Activated T-cell treated with anti-CD3 and anti-CD28 coated beads, Interleukin-2, amount 50 U/mL, for 4 hours (primary cell): ENCODE results near the gene ASMTL. TPM values are rescaled to one million over a fixed set of nuclear protein-coding genes. Genes with fewer than 3 reads are reported as not detected.
"Not testable (repeated sequence)": the region's sequence is repeated elsewhere in the genome, so short reads cannot be mapped to it uniquely, and the experiment has no call there.

ENCODE experiments used
- ATAC-seq, 2 donors: fragments of 200-7000 bp; cut with Tn5 transposase; one replicate each; pipeline ENCODE4 v1.10.0; 2021
- DNase-seq: peaks from one replicate; pipeline ENCODE4 v3.0.0-alpha.2; 2020
- H3K27me3 Mint-ChIP-seq: one replicate; pipeline ENCODE4 v1.8.0; 2021; ENCODE audit warnings: low read depth, mixed read lengths
- H3K36me3 Mint-ChIP-seq: one replicate; pipeline ENCODE4 v1.8.0; 2022; ENCODE audit warnings: mixed read lengths; ENCODE audit not compliant: insufficient read depth
- H3K4me1 Mint-ChIP-seq: one replicate; pipeline ENCODE4 v1.8.0; 2021; ENCODE audit warnings: low read depth, mixed read lengths
- H3K4me3 Mint-ChIP-seq: one replicate; pipeline ENCODE4 v1.8.0; 2021; ENCODE audit warnings: mild to moderate bottlenecking, moderate library complexity, mixed read lengths
- H3K9me3 Mint-ChIP-seq: one replicate; pipeline ENCODE4 v1.8.0; 2021; ENCODE audit warnings: mixed read lengths
- total RNA-seq, 3 donors: library from RNA; stranded (reverse); gene quantifications; one replicate each; pipeline ENCODE4 v1.2.1, GENCODE V29; 2021

The ASMTL gene, protein sequence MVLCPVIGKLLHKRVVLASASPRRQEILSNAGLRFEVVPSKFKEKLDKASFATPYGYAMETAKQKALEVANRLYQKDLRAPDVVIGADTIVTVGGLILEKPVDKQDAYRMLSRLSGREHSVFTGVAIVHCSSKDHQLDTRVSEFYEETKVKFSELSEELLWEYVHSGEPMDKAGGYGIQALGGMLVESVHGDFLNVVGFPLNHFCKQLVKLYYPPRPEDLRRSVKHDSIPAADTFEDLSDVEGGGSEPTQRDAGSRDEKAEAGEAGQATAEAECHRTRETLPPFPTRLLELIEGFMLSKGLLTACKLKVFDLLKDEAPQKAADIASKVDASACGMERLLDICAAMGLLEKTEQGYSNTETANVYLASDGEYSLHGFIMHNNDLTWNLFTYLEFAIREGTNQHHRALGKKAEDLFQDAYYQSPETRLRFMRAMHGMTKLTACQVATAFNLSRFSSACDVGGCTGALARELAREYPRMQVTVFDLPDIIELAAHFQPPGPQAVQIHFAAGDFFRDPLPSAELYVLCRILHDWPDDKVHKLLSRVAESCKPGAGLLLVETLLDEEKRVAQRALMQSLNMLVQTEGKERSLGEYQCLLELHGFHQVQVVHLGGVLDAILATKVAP
- total RNA-seq = 10 to 100 TPM; 33.0 to 53.2 (median 36.9) TPM

DNA sequence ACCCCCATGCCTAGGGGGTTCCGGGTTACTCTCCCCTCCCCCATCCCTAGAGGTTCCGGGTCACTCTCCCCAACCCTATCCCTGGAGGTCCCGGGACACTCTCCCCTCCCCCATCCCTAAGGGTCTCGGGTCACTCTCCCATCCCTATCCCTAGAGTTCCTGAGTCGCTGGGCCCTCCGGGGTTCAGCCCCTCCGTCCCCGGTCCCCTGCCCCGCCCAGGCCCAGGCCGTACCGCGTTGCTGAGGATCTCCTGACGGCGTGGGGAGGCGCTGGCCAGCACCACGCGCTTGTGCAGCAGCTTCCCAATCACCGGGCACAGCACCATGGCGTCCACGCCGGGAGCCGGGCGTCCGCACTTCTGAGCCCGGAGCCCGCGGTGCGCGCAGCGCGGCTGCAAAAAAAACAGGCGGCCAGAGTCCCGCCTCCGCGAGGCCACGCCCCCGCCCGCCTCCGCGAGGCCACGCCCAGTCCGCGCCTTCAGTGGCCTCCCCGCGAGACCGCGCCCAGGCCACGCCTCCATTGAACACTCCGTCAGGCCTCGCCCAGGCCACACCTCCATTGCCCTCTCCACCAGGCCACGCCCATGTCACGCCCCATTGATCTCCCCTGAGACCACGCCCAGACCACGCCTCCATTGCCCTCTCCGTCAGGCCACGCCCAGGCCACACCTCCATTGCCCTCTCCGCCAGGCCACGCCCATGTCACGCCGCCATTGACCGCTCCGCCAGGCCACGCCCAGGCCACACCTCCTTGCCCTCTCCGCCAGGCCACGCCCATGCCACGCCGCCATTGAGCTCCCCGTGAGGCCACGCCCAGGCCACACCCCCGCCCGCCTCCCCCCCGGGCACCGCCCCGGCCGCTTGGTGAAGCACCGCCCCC lies at the start of gene ASMTL:
ASMTL (minus strand) TSS at position 394 of the 879 bp plus-strand sequence; CDS start at position 325, 69 bp downstream.
- peaks cover 14% of the 10 kb centered on the region for H3K36me3 Mint-ChIP-seq
- peak; percentile 100 for DNase-seq
- H3K9me3 Mint-ChIP-seq = peaks cover 9% of the 10 kb centered on the region
- H3K4me1 Mint-ChIP-seq = peaks cover 25% of the 10 kb centered on the region
- peak within 1 kb of the TSS; percentile 89 for H3K4me3 Mint-ChIP-seq
- peak; percentile 82 for ATAC-seq
- no peaks in the 10 kb centered on the region for H3K27me3 Mint-ChIP-seq

- DNase-seq (no peak), ATAC-seq (peak in 1 of 2 donors; percentile 19)
- Mint-ChIP-seq H3K4me3 (no peak overlapping the region), H3K36me3 (peaks cover 6% of the 10 kb centered on the region), H3K27me3 (no peaks in the 10 kb centered on the region), H3K9me3 (no peaks in the 10 kb centered on the region), H3K4me1 (peaks cover 36% of the 10 kb centered on the region)
These were observed 49.5 kb upstream of the ASMTL start for GRCh38 chrX:1502241-1502640.

DNA sequence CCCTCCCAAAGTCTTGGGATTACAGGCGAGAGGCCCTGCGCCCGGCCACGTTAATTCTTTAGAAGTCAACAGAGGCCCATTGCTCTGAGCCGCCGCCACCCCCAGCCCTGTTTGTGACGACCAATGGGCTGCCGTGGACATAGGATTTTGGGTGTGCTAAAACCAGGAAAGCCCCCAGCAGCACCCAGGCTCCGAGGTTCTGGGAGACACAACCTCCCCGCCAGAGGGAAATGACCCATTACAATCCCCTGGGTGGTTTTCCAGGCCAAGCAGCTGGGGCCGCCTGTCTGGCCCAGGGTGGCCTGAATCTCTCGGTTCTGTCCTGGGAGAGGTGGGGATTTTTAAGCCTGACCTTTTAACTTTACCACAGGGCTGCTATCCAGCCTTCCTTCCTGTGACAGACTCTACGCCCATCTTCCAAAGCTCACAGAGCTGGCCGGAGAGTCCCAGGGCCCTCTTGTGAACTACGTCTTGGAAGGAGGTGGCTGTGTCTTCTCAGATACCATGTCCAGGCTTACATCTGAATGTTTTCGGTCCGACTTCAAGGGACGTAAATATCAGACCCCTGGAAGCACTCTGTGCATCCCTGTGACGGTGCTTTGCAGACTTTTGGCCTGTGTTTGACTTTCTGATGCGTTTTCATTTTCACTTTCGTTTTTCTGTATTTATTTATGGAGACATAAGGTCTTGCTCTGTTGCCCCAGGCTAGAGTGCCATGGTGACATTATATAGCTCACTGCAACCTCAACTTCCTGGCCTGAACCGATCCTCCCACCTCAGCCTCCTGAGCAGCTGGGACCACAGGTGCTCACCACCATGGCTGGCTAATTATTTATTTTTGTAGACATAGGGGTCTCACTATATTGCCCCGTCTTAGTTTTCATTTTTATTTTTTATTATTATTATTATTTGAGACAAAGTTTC lies 48.3 kb upstream of the ASMTL start:
- H3K9me3 Mint-ChIP-seq = no peaks in the 10 kb centered on the region
- peaks cover 36% of the 10 kb centered on the region for H3K4me1 Mint-ChIP-seq
- DNase-seq = no peak
- H3K4me3 Mint-ChIP-seq = peak overlapping the region; percentile 43
- H3K27me3 Mint-ChIP-seq = no peaks in the 10 kb centered on the region
- H3K36me3 Mint-ChIP-seq = peaks cover 9% of the 10 kb centered on the region
- ATAC-seq = peak; percentile 70 to 71

DNA sequence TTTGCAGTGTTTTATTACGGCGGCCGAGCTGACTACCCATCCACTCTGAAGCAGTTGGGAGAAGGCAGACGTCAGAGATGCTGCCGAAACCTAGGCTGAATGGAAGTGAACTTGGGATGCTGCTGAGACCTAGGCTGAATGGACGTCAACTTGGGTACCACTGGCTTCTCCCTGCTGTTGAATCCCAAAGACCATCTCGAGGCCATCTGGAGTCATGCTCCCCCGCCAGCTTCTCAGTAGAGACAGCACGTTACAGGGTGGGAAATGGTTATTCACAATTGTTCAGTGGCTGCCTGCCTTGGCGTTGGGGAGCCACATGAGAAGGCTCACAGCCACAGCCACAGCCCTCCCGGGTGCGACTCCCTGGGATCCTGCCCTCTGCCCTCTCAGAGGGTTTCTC lies 43.4 kb upstream of the ASMTL start:
- ATAC-seq = no peak
- no peak overlapping the region for H3K4me3 Mint-ChIP-seq

GRCh38 chrX:1493877-1494510 lies 41.3 kb upstream of the ASMTL start:
- H3K27me3 Mint-ChIP-seq = no peaks in the 10 kb centered on the region
- H3K36me3 Mint-ChIP-seq = peaks cover 26% of the 10 kb centered on the region
- H3K4me1 Mint-ChIP-seq = peaks cover 23% of the 10 kb centered on the region
- H3K4me3 Mint-ChIP-seq = no peak overlapping the region
- ATAC-seq (peak; percentile 30 to 37), DNase-seq (no peak)
- no peaks in the 10 kb centered on the region for H3K9me3 Mint-ChIP-seq

More for the DNA sequence above, 43.4 kb upstream of the ASMTL start:
- no peak for DNase-seq
- H3K4me1 Mint-ChIP-seq = peaks cover 26% of the 10 kb centered on the region
- no peaks in the 10 kb centered on the region for H3K9me3 Mint-ChIP-seq
- H3K27me3 Mint-ChIP-seq = no peaks in the 10 kb centered on the region
- H3K36me3 Mint-ChIP-seq = peaks cover 21% of the 10 kb centered on the region

GRCh38 chrX:1493412-1493811 lies 40.7 kb upstream of the ASMTL start:
- Mint-ChIP-seq H3K4me1 (peaks cover 23% of the 10 kb centered on the region), H3K27me3 (no peaks in the 10 kb centered on the region), H3K9me3 (no peaks in the 10 kb centered on the region), H3K36me3 (peaks cover 27% of the 10 kb centered on the region), H3K4me3 (no peak overlapping the region)
- no peak for ATAC-seq
- no peak for DNase-seq

- no peak overlapping the region for H3K4me3 Mint-ChIP-seq
- no peaks in the 10 kb centered on the region for H3K9me3 Mint-ChIP-seq
- DNase-seq (no peak), ATAC-seq (peak in 1 of 2 donors; percentile 15)
- H3K36me3 Mint-ChIP-seq = peaks cover 25% of the 10 kb centered on the region
- H3K27me3 Mint-ChIP-seq = no peaks in the 10 kb centered on the region
- peaks cover 23% of the 10 kb centered on the region for H3K4me1 Mint-ChIP-seq
These were observed 39.8 kb upstream of the ASMTL start for GRCh38 chrX:1492421-1493012.

DNA sequence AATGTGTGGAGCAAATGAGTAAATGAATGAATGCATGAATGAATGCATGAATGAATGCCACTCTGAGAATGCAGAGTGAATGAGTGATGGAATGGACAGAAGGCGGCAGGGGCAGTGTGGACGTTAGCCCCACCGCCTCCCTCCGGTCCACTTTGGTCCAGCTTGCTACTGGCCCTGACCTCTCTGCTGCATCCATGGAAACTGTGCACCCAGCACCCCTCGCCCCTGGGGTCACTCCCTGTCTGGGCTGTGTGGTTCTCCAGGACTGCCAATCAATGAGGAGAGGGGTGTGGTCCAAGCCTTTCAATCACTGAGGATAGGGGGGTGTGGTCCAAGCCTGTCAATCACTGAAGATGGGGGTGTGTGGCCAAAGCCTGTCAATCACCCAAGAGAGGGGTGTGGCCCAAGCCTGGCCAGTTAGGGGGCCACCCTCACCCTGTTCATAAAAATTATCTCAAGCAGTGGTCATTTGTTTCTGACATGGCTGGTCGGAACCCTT lies 39.2 kb upstream of the ASMTL start:
- ATAC-seq = peak; percentile 70 to 82

DNA sequence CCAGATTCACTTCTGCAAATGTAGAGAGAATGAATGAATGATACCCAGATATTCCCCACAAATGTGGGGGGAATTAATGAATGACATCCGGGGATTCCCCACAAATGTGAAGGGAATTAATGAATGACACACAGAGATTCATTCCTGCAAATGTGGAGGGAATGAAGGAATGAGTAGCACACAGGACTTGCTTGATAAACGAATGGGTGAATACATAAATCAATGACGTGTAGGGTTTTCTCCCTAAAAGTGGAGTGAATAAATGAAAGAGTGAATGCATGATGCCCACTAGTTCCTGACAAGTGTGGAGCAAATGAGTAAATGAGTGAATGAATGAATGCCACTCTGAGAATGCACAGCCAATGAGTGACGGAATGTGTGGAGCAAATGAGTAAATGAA lies 38.5 kb upstream of the ASMTL start:
- DNase-seq, H3K9me3 Mint-ChIP-seq, H3K27me3 Mint-ChIP-seq, ATAC-seq, H3K4me3 Mint-ChIP-seq: not testable (repeated sequence)
- Mint-ChIP-seq H3K4me1 (peaks cover 25% of the 10 kb centered on the region), H3K36me3 (peaks cover 31% of the 10 kb centered on the region)

More for the DNA sequence above, 39.2 kb upstream of the ASMTL start:
- no peaks in the 10 kb centered on the region for H3K27me3 Mint-ChIP-seq
- H3K4me1 Mint-ChIP-seq = peaks cover 27% of the 10 kb centered on the region
- H3K4me3 Mint-ChIP-seq = no peak overlapping the region
- no peak for DNase-seq
- peaks cover 32% of the 10 kb centered on the region for H3K36me3 Mint-ChIP-seq
- H3K9me3 Mint-ChIP-seq = no peaks in the 10 kb centered on the region

DNA sequence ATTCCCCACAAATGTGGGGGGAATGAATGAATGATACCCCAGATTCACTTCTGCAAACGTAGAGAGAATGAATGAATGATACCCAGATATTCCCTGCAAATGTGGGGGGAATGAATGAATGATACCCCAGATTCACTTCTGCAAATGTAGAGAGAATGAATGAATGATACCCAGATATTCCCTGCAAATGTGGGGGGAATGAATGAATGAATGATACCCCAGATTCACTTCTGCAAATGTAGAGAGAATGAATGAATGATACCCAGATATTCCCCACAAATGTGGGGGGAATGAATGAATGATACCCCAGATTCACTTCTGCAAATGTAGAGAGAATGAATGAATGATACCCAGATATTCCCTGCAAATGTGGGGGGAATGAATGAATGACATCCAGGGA lies 38.0 kb upstream of the ASMTL start:
- H3K4me1 Mint-ChIP-seq = peaks cover 21% of the 10 kb centered on the region
- H3K9me3 Mint-ChIP-seq, ATAC-seq, H3K27me3 Mint-ChIP-seq, H3K4me3 Mint-ChIP-seq, DNase-seq: not testable (repeated sequence)
- H3K36me3 Mint-ChIP-seq = peaks cover 35% of the 10 kb centered on the region

DNA sequence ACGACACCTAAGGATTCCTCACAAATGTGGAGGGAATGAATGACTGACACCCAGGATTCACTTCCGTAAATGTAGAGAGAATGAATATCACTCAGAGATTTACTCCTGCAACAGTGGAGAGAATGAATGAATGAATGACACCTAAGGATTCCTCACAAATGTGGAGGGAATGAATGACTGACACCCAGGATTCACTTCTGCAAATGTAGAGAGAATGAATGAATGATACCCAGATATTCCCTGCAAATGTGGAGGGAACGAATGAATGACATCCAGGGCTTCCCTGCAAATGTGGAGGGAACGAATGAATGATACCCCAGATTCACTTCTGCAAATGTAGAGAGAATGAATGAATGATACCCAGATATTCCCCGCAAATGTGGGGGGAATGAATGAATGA lies 36.6 kb upstream of the ASMTL start:
- ATAC-seq = not testable (repeated sequence)
- peaks cover 17% of the 10 kb centered on the region for H3K4me1 Mint-ChIP-seq

GRCh38 chrX:1488745-1489144 lies 36.0 kb upstream of the ASMTL start:
- H3K36me3 Mint-ChIP-seq = peaks cover 35% of the 10 kb centered on the region
- peaks cover 20% of the 10 kb centered on the region for H3K4me1 Mint-ChIP-seq
- ATAC-seq = no peak
- no peak overlapping the region for H3K4me3 Mint-ChIP-seq
- H3K27me3 Mint-ChIP-seq = no peaks in the 10 kb centered on the region
- H3K9me3 Mint-ChIP-seq = no peaks in the 10 kb centered on the region
- DNase-seq = no peak

More for the DNA sequence above, 36.6 kb upstream of the ASMTL start:
- peaks cover 35% of the 10 kb centered on the region for H3K36me3 Mint-ChIP-seq
- not testable (repeated sequence) for H3K27me3 Mint-ChIP-seq, H3K9me3 Mint-ChIP-seq, DNase-seq, H3K4me3 Mint-ChIP-seq
